VCaP (cell line): ENCODE results near the gene B4GALT6.

Source experiments
- H3K27ac ChIP-seq: fragments of 450-650 bp; 2 replicates; pipeline ENCODE4 v1.5.1; 2017
- CTCF ChIP-seq: fragments of 450-650 bp; conservative IDR thresholded peaks from 2 replicates; pipeline ENCODE4 v1.5.1; 2017; ENCODE audit warnings: mild to moderate bottlenecking, moderate library complexity

Gene B4GALT6

GRCh38 chr18:31686986-31687928, 2.9 kb upstream of the B4GALT6 start:
- TF ChIP-seq CTCF = peak; percentile 38; the same call in 1 of the 2 replicates
- H3K27ac ChIP-seq = peak overlapping the region; percentile 89; the same call in 1 of the 2 replicates

DNA sequence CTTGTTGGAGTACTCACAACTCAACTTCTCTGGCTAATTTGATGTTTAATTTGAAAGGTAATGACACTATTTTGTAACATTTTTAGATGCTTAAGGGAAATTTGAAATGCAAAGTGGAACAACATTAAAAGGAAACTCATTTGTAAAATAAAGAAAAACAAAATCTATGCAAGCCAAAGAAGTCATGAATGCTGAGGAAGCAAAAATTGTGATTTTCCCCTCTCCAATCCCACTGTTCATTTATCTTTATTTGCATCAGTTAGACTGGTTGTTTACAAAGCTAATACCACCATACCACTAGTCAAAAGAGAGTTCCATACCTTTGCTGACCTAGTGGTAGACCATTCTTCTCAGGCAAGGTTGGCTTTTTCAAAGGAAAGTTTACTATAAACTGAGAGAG, 2.2 kb upstream of the B4GALT6 start:
- peak overlapping the region; percentile 89 for H3K27ac ChIP-seq
- TF ChIP-seq CTCF = no peak

DNA sequence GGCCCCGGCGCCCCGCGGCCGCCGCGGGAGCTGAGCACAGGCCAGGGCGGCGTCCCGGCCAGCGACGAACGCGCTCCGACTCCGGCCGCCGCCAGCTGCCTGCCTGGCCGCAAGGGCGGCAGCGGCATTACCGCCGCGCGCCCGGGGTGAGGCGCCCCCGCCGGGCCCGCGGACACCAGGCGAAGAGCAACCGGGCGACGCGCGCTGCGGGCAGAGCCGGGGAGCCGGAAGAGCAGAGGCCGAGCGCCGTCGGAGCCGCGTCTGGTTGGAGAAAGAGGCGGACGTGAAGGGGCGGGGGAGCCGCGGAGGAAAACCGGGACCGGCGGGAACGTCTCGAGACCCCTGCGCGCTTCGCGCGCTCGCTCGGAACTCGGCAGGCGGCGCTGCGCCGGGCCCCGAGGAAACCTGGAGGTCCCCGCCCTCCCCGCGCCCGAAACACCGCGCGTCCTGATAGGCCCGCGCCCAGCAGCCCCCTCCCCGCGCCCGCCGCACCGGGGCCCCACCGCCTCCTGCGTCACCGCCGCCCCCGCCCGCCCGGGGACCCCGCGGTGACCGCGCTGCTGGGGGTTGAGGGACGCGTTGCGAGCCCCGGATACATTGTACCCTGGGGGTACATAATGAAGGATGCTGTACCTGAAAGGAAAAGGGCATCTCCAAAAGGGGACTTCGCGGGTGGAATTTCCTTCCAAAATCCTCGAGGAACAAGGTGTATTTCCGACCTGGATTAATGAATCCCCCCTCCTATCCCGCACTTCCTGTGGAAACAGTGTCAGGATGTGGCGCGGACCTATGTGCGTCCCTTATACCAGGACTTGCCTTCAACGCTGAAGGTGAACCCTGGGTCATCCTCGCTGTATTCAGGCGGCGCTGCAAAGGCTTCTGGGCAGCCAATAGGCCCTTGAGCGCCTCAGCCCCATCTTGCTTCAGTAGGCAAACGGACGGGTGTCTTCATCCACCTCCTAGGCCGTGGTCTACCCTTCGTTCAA, 1.0 kb upstream of the B4GALT6 start:
- peak; percentile 73 for TF ChIP-seq CTCF
- peak overlapping the region; percentile 89 for H3K27ac ChIP-seq

GRCh38 chr18:31683968-31684278, 458 bp downstream of the B4GALT6 start:
- peak overlapping the region; percentile 89 for H3K27ac ChIP-seq
- no peak for TF ChIP-seq CTCF

GRCh38 chr18:31683106-31683505, 1.3 kb downstream of the B4GALT6 start:
- no peak for TF ChIP-seq CTCF
- no peak overlapping the region for H3K27ac ChIP-seq

GRCh38 chr18:31680831-31681568, 3.4 kb downstream of the B4GALT6 start:
- no peak for TF ChIP-seq CTCF
- H3K27ac ChIP-seq = no peak overlapping the region
